HFFc6 (cell line): ENCODE data around the gene TMUB2. TPM values are rescaled to one million over a fixed set of nuclear protein-coding genes. Genes with fewer than 3 reads are reported as not detected.

ENCODE experiments used
- DNase-seq: peaks from one replicate; pipeline ENCODE4 v3.0.0-alpha.2; 2018
- H3K27ac Mint-ChIP-seq: 2 replicates; pipeline ENCODE4 v1.8.0; 2020; ENCODE audit warnings: mild to moderate bottlenecking, mixed read lengths
- H3K27me3 Mint-ChIP-seq: 2 replicates; pipeline ENCODE4 v1.8.0; 2021; ENCODE audit warnings: mild to moderate bottlenecking, moderate library complexity, mixed read lengths; ENCODE audit not compliant: insufficient read depth
- H3K36me3 Mint-ChIP-seq: 2 replicates; pipeline ENCODE4 v1.8.0; 2021; ENCODE audit warnings: low read depth, mixed read lengths
- H3K4me1 Mint-ChIP-seq: 2 replicates; pipeline ENCODE4 v1.8.0; 2020; ENCODE audit warnings: low read depth, mixed read lengths
- H3K4me3 Mint-ChIP-seq: 2 replicates; pipeline ENCODE4 v1.8.0; 2020; ENCODE audit warnings: mild to moderate bottlenecking, moderate library complexity, mixed read lengths
- H3K9me3 Mint-ChIP-seq: 2 replicates; pipeline ENCODE4 v1.8.0; 2020; ENCODE audit warnings: mild to moderate bottlenecking, mixed read lengths
- CTCF ChIP-seq: fragments of 200-600 bp; sonication (generic); IDR thresholded peaks from 2 replicates; pipeline ENCODE4 v1.5.0; 2021; ENCODE audit warnings: antibody characterized with exemption, mild to moderate bottlenecking
- total RNA-seq, 6 experiments: library from RNA; stranded (reverse); fragmentation: NEBNext Ultra II Directional; extraction: Animal tissue kit (Norgen Biotek cat#: 25700); gene quantifications; 2 replicates in 1 of 6; 3 replicates in 5 of 6; pipeline ENCODE4 v1.2.3, GENCODE V29; 2021

Gene TMUB2
- total RNA-seq, 6 experiments from 2014 or later = 29.8 to 37.7 (median 34.0) TPM

DNA sequence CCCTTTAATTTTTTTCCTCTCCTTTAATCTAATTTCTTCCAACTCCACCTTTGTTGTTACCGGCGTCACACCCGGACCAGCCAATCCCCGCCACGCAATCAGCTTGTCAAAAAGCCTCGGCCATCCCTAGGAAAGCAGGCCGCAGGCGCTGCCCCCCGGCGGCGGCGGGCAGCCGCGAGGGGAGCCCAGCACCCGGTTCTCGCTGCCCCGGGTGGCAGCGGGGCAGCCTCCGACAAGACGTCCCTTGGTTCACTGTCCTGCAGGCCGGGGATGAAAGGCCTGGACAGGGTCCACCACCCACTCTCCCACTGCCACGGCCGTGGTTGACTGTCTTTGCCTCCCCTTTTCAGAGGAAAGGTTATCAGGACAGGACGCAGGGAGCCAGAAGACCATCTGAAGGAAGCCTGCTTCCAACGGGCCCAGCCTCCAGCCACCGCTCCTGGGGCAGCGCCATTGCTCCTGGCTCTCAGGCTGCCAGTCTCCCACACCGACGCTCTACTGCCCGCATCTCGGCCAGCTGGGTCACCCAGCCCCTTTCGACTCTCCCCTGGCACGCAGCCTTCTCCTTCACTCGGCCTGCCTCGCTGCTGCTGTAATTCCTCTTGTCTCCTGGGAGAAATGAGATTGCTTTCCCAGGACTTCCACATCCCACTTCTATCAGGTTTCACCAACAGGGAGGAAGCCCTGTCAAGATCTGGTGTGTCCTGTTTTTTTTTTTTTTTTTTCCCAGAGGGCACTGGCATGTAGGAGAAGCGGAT is 35.5 kb downstream of the TMUB2 start:
- peak; percentile 30; the same call in 1 of the 2 replicates for TF ChIP-seq CTCF
- H3K9me3 Mint-ChIP-seq = no peaks in the 10 kb centered on the region
- peak overlapping the region; percentile 87 for H3K27ac Mint-ChIP-seq
- H3K4me1 Mint-ChIP-seq = peaks cover 32% of the 10 kb centered on the region
- DNase-seq = peak; percentile 65
- H3K36me3 Mint-ChIP-seq = no peaks in the 10 kb centered on the region; the same call in 1 of the 2 replicates
- H3K4me3 Mint-ChIP-seq = peak overlapping the region; percentile 92
- peaks cover 4% of the 10 kb centered on the region; the same call in 1 of the 2 replicates for H3K27me3 Mint-ChIP-seq

DNA sequence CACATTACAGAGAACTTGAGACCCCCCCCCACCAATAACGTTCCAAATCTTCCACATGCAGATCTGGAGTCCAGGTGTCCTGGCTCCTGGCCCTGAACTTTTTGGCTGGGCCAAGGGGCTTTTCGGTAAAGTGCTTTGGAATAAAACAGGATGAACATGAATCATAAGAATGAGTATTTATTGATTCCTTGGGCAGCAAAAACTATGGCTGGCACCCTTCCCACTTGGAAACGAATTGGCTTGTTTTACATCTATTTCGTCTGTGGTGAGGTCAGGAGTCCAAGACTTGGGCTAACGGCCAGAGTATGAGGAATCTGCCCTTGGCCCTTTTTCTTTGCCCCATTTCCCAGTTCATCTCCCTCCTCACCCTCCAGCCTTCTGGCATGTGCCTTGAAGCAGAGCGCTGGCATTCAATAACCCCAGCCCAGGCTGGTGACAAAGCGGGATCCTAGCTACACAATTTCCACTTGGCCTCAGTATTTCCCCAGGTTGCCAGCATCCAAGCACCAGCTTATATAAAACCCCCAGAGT is 36.8 kb downstream of the TMUB2 start:
- H3K36me3 Mint-ChIP-seq = no peaks in the 10 kb centered on the region; the same call in 1 of the 2 replicates
- H3K9me3 Mint-ChIP-seq = no peaks in the 10 kb centered on the region
- H3K27me3 Mint-ChIP-seq = peaks cover 4% of the 10 kb centered on the region; the same call in 1 of the 2 replicates
- no peak overlapping the region for H3K4me3 Mint-ChIP-seq
- TF ChIP-seq CTCF = no peak
- peaks cover 25% of the 10 kb centered on the region for H3K4me1 Mint-ChIP-seq
- peak overlapping the region; percentile 56 for H3K27ac Mint-ChIP-seq
- no peak for DNase-seq

DNA sequence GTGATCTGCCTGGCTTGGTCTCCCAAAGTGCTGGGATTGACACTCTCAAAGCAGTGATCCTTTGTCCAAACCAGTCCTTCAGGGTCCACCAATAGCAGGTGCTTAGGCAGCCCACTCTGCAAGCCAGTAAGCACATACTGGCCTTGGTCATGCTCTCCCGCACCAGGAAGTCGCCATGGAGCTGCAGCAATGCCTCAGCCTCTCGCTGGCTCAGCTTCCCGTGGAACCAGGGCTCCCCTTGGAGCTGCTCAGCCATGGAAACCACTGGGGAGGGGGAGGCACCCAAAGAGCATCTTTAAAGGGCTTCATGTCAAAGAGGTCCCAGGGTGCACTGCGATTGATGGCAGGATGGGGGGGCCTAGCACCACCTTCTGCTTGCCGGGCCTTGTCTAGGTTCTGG is 42.3 kb downstream of the TMUB2 start:
- no peak overlapping the region for H3K4me3 Mint-ChIP-seq
- H3K27me3 Mint-ChIP-seq = peaks cover 15% of the 10 kb centered on the region
- no peak for TF ChIP-seq CTCF
- H3K9me3 Mint-ChIP-seq = no peaks in the 10 kb centered on the region
- DNase-seq = no peak
- H3K27ac Mint-ChIP-seq = no peak overlapping the region
- no peaks in the 10 kb centered on the region for H3K4me1 Mint-ChIP-seq
- no peaks in the 10 kb centered on the region for H3K36me3 Mint-ChIP-seq

DNA sequence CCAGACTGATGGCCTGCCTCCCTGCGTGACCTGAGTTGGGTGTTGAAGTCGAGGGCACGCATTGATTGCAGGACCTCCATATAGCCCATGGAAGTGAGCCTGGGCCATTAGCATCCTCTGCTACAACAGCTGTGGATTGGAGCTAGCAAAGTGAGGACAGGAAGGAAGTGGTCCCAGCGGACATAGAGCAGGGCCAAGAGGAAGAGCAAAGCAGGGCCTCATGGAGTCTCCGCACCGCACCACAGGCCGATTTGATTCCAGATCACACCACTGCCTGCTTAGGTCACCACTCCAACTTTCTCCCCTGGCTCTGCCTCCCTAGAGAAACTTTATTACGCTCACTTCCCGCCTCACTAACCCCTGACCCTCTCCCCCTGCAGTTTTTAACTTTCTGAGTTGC is 43.4 kb downstream of the TMUB2 start:
- peaks cover 15% of the 10 kb centered on the region for H3K27me3 Mint-ChIP-seq
- TF ChIP-seq CTCF = no peak
- no peaks in the 10 kb centered on the region for H3K36me3 Mint-ChIP-seq
- H3K4me3 Mint-ChIP-seq = no peak overlapping the region
- H3K27ac Mint-ChIP-seq = no peak overlapping the region
- no peaks in the 10 kb centered on the region for H3K9me3 Mint-ChIP-seq
- no peak for DNase-seq
- H3K4me1 Mint-ChIP-seq = peaks cover 5% of the 10 kb centered on the region

DNA sequence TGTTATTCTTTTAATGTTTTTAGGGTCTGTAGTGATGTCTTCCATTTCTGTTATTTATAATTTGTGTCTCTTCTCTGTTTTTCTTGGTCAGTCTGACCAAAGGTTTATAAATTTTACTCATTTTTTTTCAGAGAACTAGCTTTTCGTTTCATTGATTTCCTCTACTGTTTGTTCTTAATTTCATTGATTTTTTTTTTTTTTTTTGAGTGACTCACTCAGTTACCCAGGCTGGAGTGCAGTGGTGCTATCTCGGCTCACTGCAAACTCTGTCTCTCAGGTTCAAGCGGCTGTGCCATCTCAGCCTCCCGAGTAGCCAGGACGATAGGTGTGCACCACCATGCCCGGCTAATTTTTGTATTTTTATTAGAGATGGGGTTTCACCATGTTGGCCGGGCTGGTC is 45.3 kb downstream of the TMUB2 start:
- no peaks in the 10 kb centered on the region for H3K36me3 Mint-ChIP-seq
- no peak overlapping the region for H3K4me3 Mint-ChIP-seq
- no peak for TF ChIP-seq CTCF
- H3K27me3 Mint-ChIP-seq = peaks cover 15% of the 10 kb centered on the region
- H3K9me3 Mint-ChIP-seq = no peaks in the 10 kb centered on the region
- DNase-seq = no peak
- H3K4me1 Mint-ChIP-seq = peaks cover 15% of the 10 kb centered on the region
- no peak overlapping the region for H3K27ac Mint-ChIP-seq
